ENCODE data around the gene PEMT. TPM values are rescaled to one million over a fixed set of nuclear protein-coding genes. Genes with fewer than 3 reads are reported as not detected.

The PEMT gene
- total RNA-seq, 1 donor from 2014 or later: 12.2 TPM

GRCh38 chr17:17570140-17570797 is 21.2 kb downstream of the PEMT start:
- CTCF ChIA-PET: interaction anchor here (1.0 kb wide), 1 partner anchor 215 kb away, joined by 3 read pairs; no protein-coding TSS in a partner anchor
- no peak for ATAC-seq (ENCODE audit: low read depth)
- H3K27ac Mint-ChIP-seq: no peak overlapping the region

GRCh38 chr17:17569691-17570090 is 21.8 kb downstream of the PEMT start:
- no peaks in the 10 kb centered on the region for H3K27me3 Mint-ChIP-seq
- ChIA-PET POLR2A (no interaction called here), CTCF (interaction anchor here (1.0 to 2.6 kb wide), 2 partner anchors 74 to 215 kb away, joined by 3 to 5 read pairs; partner anchors contain the start of gene RASD1)
- H3K4me1 Mint-ChIP-seq: no peaks in the 10 kb centered on the region
- peaks cover 2% of the 10 kb centered on the region for H3K36me3 Mint-ChIP-seq (ENCODE audit: low read depth)
- DNase-seq (no peak), ATAC-seq (ENCODE audit: low read depth) (no peak)
- TF ChIP-seq, protein P1, sequence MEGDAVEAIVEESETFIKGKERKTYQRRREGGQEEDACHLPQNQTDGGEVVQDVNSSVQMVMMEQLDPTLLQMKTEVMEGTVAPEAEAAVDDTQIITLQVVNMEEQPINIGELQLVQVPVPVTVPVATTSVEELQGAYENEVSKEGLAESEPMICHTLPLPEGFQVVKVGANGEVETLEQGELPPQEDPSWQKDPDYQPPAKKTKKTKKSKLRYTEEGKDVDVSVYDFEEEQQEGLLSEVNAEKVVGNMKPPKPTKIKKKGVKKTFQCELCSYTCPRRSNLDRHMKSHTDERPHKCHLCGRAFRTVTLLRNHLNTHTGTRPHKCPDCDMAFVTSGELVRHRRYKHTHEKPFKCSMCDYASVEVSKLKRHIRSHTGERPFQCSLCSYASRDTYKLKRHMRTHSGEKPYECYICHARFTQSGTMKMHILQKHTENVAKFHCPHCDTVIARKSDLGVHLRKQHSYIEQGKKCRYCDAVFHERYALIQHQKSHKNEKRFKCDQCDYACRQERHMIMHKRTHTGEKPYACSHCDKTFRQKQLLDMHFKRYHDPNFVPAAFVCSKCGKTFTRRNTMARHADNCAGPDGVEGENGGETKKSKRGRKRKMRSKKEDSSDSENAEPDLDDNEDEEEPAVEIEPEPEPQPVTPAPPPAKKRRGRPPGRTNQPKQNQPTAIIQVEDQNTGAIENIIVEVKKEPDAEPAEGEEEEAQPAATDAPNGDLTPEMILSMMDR (IDR thresholded peaks at IDR 0.05): no peak
- intact Hi-C loops (cut with micrococcal nuclease): loop anchor here (10.0 kb wide), 1 partner anchor 75 kb away; the partner anchor contains the start of gene RASD1
- no peak overlapping the region for H3K4me3 Mint-ChIP-seq
- no peak overlapping the region for H3K27ac Mint-ChIP-seq
- H3K9me3 Mint-ChIP-seq: no peaks in the 10 kb centered on the region

More at GRCh38 chr17:17570140-17570797, 21.2 kb downstream of the PEMT start:
- POLR2A ChIA-PET: no interaction called here
- Mint-ChIP-seq H3K36me3 (ENCODE audit: low read depth) (peaks cover 3% of the 10 kb centered on the region), H3K27me3 (no peaks in the 10 kb centered on the region), H3K4me3 (no peak overlapping the region), H3K4me1 (no peaks in the 10 kb centered on the region), H3K9me3 (no peaks in the 10 kb centered on the region)
- no peak for DNase-seq
- intact Hi-C loops (cut with micrococcal nuclease): no loop called here
- TF ChIP-seq, protein P1 (IDR thresholded peaks at IDR 0.05): no peak

GRCh38 chr17:17568772-17569195 is 22.7 kb downstream of the PEMT start:
- H3K27me3 Mint-ChIP-seq: no peaks in the 10 kb centered on the region
- H3K4me3 Mint-ChIP-seq: no peak overlapping the region
- H3K27ac Mint-ChIP-seq: no peak overlapping the region
- ChIA-PET CTCF (interaction anchor here (0.6 to 2.6 kb wide), 2 partner anchors 73 to 88 kb away, joined by 3 to 5 read pairs; partner anchors contain the start of gene RASD1), POLR2A (no interaction called here)
- H3K36me3 Mint-ChIP-seq (ENCODE audit: low read depth): no peaks in the 10 kb centered on the region
- ATAC-seq (ENCODE audit: low read depth) (peak; percentile 37), DNase-seq (peak; percentile 25)
- no peaks in the 10 kb centered on the region for H3K4me1 Mint-ChIP-seq
- intact Hi-C loops (cut with micrococcal nuclease): loop anchor here (1.0 to 10.0 kb wide), 2 partner anchors 74 to 212 kb away; partner anchors contain the start of gene RASD1
- TF ChIP-seq, protein P1 (IDR thresholded peaks at IDR 0.05): no peak
- H3K9me3 Mint-ChIP-seq: no peaks in the 10 kb centered on the region

DNA sequence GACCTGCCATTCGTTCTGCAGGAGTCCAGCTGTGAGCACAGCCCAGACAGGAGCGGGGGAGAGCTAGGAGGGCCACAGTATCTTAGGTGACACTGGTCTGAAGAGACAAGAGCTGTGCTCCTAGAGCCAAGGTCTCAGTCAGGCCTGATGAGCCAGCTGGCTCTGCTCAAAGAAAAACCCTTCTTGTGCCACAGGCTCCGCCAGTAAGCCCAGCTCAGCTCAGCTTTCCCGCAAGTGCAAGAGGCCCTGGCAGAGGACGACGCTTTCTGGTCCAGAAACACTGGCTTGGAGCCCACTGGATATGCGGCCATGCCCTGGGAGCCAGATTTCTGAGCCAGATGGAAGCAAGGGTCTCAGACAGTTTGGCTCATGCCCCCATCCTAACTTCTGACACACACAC is 23.9 kb downstream of the PEMT start:
- no peaks in the 10 kb centered on the region for H3K27me3 Mint-ChIP-seq
- no peaks in the 10 kb centered on the region for H3K36me3 Mint-ChIP-seq (ENCODE audit: low read depth)
- POLR2A ChIA-PET: interaction anchor here (0.6 kb wide), 1 partner anchor 109 kb away, joined by 3 read pairs; no protein-coding TSS in a partner anchor
- no peak overlapping the region for H3K27ac Mint-ChIP-seq
- no peak for DNase-seq
- H3K4me3 Mint-ChIP-seq: no peak overlapping the region
- no peaks in the 10 kb centered on the region for H3K4me1 Mint-ChIP-seq
- intact Hi-C loops (cut with micrococcal nuclease): loop anchor here (1.0 to 10.0 kb wide), 2 partner anchors 73 to 211 kb away; partner anchors contain the start of gene RASD1
- no peak for ATAC-seq (ENCODE audit: low read depth)
- TF ChIP-seq, protein P1 (IDR thresholded peaks at IDR 0.05): no peak
- no peaks in the 10 kb centered on the region for H3K9me3 Mint-ChIP-seq
- CTCF ChIA-PET: interaction anchor here (2.6 kb wide), 1 partner anchor 71 kb away, joined by 5 read pairs; the partner anchor contains the start of gene RASD1

GRCh38 chr17:17566896-17567513 is 24.5 kb downstream of the PEMT start:
- CTCF ChIA-PET: interaction anchor here (2.6 kb wide), 1 partner anchor 71 kb away, joined by 5 read pairs; the partner anchor contains the start of gene RASD1
- TF ChIP-seq, protein P1 (IDR thresholded peaks at IDR 0.05): no peak
- H3K4me3 Mint-ChIP-seq: no peak overlapping the region
- DNase-seq (no peak), ATAC-seq (ENCODE audit: low read depth) (no peak)
- no peaks in the 10 kb centered on the region for H3K9me3 Mint-ChIP-seq
- no peaks in the 10 kb centered on the region for H3K4me1 Mint-ChIP-seq
- intact Hi-C loops (cut with micrococcal nuclease): loop anchor here (10.0 kb wide), 1 partner anchor 72 kb away; the partner anchor contains the start of gene RASD1
- no peaks in the 10 kb centered on the region for H3K36me3 Mint-ChIP-seq (ENCODE audit: low read depth)
- POLR2A ChIA-PET: interaction anchor here (0.6 kb wide), 1 partner anchor 110 kb away, joined by 3 read pairs; no protein-coding TSS in a partner anchor
- no peak overlapping the region for H3K27ac Mint-ChIP-seq
- no peaks in the 10 kb centered on the region for H3K27me3 Mint-ChIP-seq

Data from activated B cell treated with CpG ODN at 0.5 μM for 24 hours (primary cell).